Right renal pelvis (tissue), 4 donors: Measurements from ENCODE around the gene FAHD1. TPM values are rescaled to one million over a fixed set of nuclear protein-coding genes. Genes with fewer than 3 reads are reported as not detected.
A peak's percentile ranks its signal among the peaks of the same experiment; 100 is the strongest.
"Not testable (repeated sequence)": the region's sequence is repeated elsewhere in the genome, so short reads cannot be mapped to it uniquely, and the experiment has no call there.

Experiments
- DNase-seq, 4 donors: peaks; one replicate each; pipeline ENCODE4 v3.0.0-alpha.2; 2013; ENCODE audit warnings: low read depth in 4 of 4, low spot score in 3 of 4, missing footprints in 1 of 4
- polyA plus RNA-seq, 4 donors: library from polyadenylated mRNA; unstranded; fragments of 120-200 nt; gene quantifications; one replicate each; pipeline ENCODE4 v1.2.1, GENCODE V29; 2013; ENCODE audit not compliant: insufficient read length in 4 of 4

FAHD1 gene
- polyA plus RNA-seq, 4 donors, result 35.4 to 52.7 (median 43.9) TPM

GRCh38 chr16:1788708-1789100 lies 38.3 kb upstream of the FAHD1 start:
- DNase-seq, result no peak

- no peak for DNase-seq
Measured at GRCh38 chr16:1789643-1790045, 37.4 kb upstream of the FAHD1 start.

- no peak for DNase-seq
Measured at GRCh38 chr16:1790261-1790610, 36.8 kb upstream of the FAHD1 start.

- no peak for DNase-seq
Measured at GRCh38 chr16:1790611-1791255, 36.3 kb upstream of the FAHD1 start.

- DNase-seq, result no peak
Measured at GRCh38 chr16:1791256-1791942, 35.6 kb upstream of the FAHD1 start.

GRCh38 chr16:1791943-1792812 lies 34.8 kb upstream of the FAHD1 start:
- no peak for DNase-seq

GRCh38 chr16:1792836-1793577 lies 34.0 kb upstream of the FAHD1 start:
- DNase-seq, result no peak

- no peak for DNase-seq
Measured at GRCh38 chr16:1793578-1794220, 33.3 kb upstream of the FAHD1 start, which contains the start of gene IGFALS. TSS of gene IGFALS (minus strand) at chr16:1793705. CDS start at chr16:1793652, 53 bp downstream.

GRCh38 chr16:1794221-1794871 lies 32.7 kb upstream of the FAHD1 start:
- no peak for DNase-seq

- no peak for DNase-seq
Measured at GRCh38 chr16:1794908-1795666, 31.9 kb upstream of the FAHD1 start.

- not testable (repeated sequence) for DNase-seq
Measured at GRCh38 chr16:1799263-1799662, 27.7 kb upstream of the FAHD1 start.

GRCh38 chr16:1800701-1801100 lies 26.3 kb upstream of the FAHD1 start:
- DNase-seq, result no peak

- no peak for DNase-seq
Measured at GRCh38 chr16:1807626-1808025, 19.4 kb upstream of the FAHD1 start.

- no peak for DNase-seq
Measured at GRCh38 chr16:1808691-1809090, 18.3 kb upstream of the FAHD1 start.

GRCh38 chr16:1809281-1809801 lies 17.7 kb upstream of the FAHD1 start:
- DNase-seq, result no peak

- no peak for DNase-seq
Measured at GRCh38 chr16:1810106-1810505, 16.9 kb upstream of the FAHD1 start.

- no peak for DNase-seq
Measured at GRCh38 chr16:1810536-1810935, 16.5 kb upstream of the FAHD1 start.

- DNase-seq, result peak in 2 of 4 donors; percentile 35 to 46
Measured at GRCh38 chr16:1812732-1813163, 14.3 kb upstream of the FAHD1 start.

GRCh38 chr16:1815461-1815860 lies 11.5 kb upstream of the FAHD1 start:
- DNase-seq, result no peak
